Activated T-helper 2 cell treated with anti-CD3 and anti-CD28 coated beads, Interferon-gamma antibody, Interleukin-2, Interleukin-4, amounts not matched to agents 10 μg/mL and 5 μg/mL and 100 μg/mL, durations not matched to agents 14 hours and 24 hours and 36 hours (primary cell): ENCODE data around the gene HCRTR1. TPM values are rescaled to one million over a fixed set of nuclear protein-coding genes. Genes with fewer than 3 reads are reported as not detected.

ENCODE experiments used
- DNase-seq: peaks from one replicate; pipeline ENCODE4 v3.0.0; 2021; ENCODE audit warnings: low spot score
- H3K27ac Mint-ChIP-seq: one replicate; pipeline ENCODE4 v1.8.0; 2021; ENCODE audit warnings: mixed read lengths
- H3K27me3 Mint-ChIP-seq: one replicate; pipeline ENCODE4 v1.8.0; 2021; ENCODE audit warnings: low read depth, mixed read lengths
- H3K36me3 Mint-ChIP-seq: one replicate; pipeline ENCODE4 v1.8.0; 2021; ENCODE audit warnings: low read depth, mixed read lengths
- H3K4me1 Mint-ChIP-seq: one replicate; pipeline ENCODE4 v1.8.0; 2021; ENCODE audit warnings: low read depth, mixed read lengths
- H3K4me3 Mint-ChIP-seq: one replicate; pipeline ENCODE4 v1.8.0; 2021; ENCODE audit warnings: low read depth, mild to moderate bottlenecking, moderate library complexity, mixed read lengths
- H3K9me3 Mint-ChIP-seq: one replicate; pipeline ENCODE4 v1.8.0; 2021; ENCODE audit warnings: mixed read lengths
- intact Hi-C: fragments of 100-400 bp; cut with micrococcal nuclease; formaldehyde crosslinking; loops from one replicate; pipeline ENCODE4 v1.15.1; 2023
- total RNA-seq: library from RNA; stranded (reverse); gene quantifications from 2 replicates; pipeline ENCODE4 v1.2.3, GENCODE V29; 2022

Gene HCRTR1
- total RNA-seq, 1 donor from 2014 or later = not detected

GRCh38 chr1:31576201-31576669 lies 41.3 kb upstream of the HCRTR1 start, which contains the start of gene TINAGL1:
Gene TINAGL1, plus strand, starts transcription at chr1:31576515. Its CDS starts 634 bp downstream, at chr1:31577149.
- Mint-ChIP-seq H3K36me3 (no peaks in the 10 kb centered on the region), H3K27me3 (peaks cover 7% of the 10 kb centered on the region), H3K27ac (no peak within 1 kb of the TSS), H3K9me3 (no peaks in the 10 kb centered on the region), H3K4me3 (no peak within 1 kb of the TSS), H3K4me1 (peaks cover 4% of the 10 kb centered on the region)
- no peak for DNase-seq
- intact Hi-C loops = no loop called here

- peaks cover 7% of the 10 kb centered on the region for H3K27me3 Mint-ChIP-seq
- no peak overlapping the region for H3K4me3 Mint-ChIP-seq
- H3K9me3 Mint-ChIP-seq = no peaks in the 10 kb centered on the region
- peaks cover 4% of the 10 kb centered on the region for H3K4me1 Mint-ChIP-seq
- DNase-seq = no peak
- intact Hi-C loops = no loop called here
- H3K27ac Mint-ChIP-seq = no peak overlapping the region
- no peaks in the 10 kb centered on the region for H3K36me3 Mint-ChIP-seq
Observed at GRCh38 chr1:31576743-31577455, 40.6 kb upstream of the HCRTR1 start.

- no peaks in the 10 kb centered on the region for H3K9me3 Mint-ChIP-seq
- H3K4me1 Mint-ChIP-seq = peaks cover 4% of the 10 kb centered on the region
- H3K4me3 Mint-ChIP-seq = no peak overlapping the region
- DNase-seq = no peak
- no peaks in the 10 kb centered on the region for H3K36me3 Mint-ChIP-seq
- intact Hi-C loops = no loop called here
- no peak overlapping the region for H3K27ac Mint-ChIP-seq
- peaks cover 7% of the 10 kb centered on the region for H3K27me3 Mint-ChIP-seq
Observed at GRCh38 chr1:31577515-31578192, 39.8 kb upstream of the HCRTR1 start.

GRCh38 chr1:31579374-31579773 lies 38.1 kb upstream of the HCRTR1 start:
- intact Hi-C loops = no loop called here
- no peak overlapping the region for H3K4me3 Mint-ChIP-seq
- DNase-seq = no peak
- H3K4me1 Mint-ChIP-seq = peaks cover 2% of the 10 kb centered on the region
- H3K27ac Mint-ChIP-seq = no peak overlapping the region
- H3K27me3 Mint-ChIP-seq = peaks cover 5% of the 10 kb centered on the region
- no peaks in the 10 kb centered on the region for H3K36me3 Mint-ChIP-seq
- H3K9me3 Mint-ChIP-seq = no peaks in the 10 kb centered on the region

- Mint-ChIP-seq H3K9me3 (no peaks in the 10 kb centered on the region), H3K4me1 (peaks cover 2% of the 10 kb centered on the region), H3K36me3 (no peaks in the 10 kb centered on the region), H3K4me3 (no peak overlapping the region), H3K27me3 (peaks cover 5% of the 10 kb centered on the region), H3K27ac (no peak overlapping the region)
- intact Hi-C loops = no loop called here
- no peak for DNase-seq
Observed at GRCh38 chr1:31580513-31580870, 37.0 kb upstream of the HCRTR1 start.

GRCh38 chr1:31580891-31581603 lies 36.4 kb upstream of the HCRTR1 start:
- H3K27me3 Mint-ChIP-seq = peaks cover 5% of the 10 kb centered on the region
- no peaks in the 10 kb centered on the region for H3K9me3 Mint-ChIP-seq
- DNase-seq = no peak
- intact Hi-C loops = no loop called here
- H3K4me3 Mint-ChIP-seq = no peak overlapping the region
- peaks cover 2% of the 10 kb centered on the region for H3K4me1 Mint-ChIP-seq
- H3K27ac Mint-ChIP-seq = no peak overlapping the region
- H3K36me3 Mint-ChIP-seq = no peaks in the 10 kb centered on the region

- H3K4me1 Mint-ChIP-seq = no peaks in the 10 kb centered on the region
- no peaks in the 10 kb centered on the region for H3K36me3 Mint-ChIP-seq
- H3K9me3 Mint-ChIP-seq = no peaks in the 10 kb centered on the region
- no peak for DNase-seq
- H3K4me3 Mint-ChIP-seq = no peak overlapping the region
- peaks cover 2% of the 10 kb centered on the region for H3K27me3 Mint-ChIP-seq
- no peak overlapping the region for H3K27ac Mint-ChIP-seq
- intact Hi-C loops = no loop called here
Observed at GRCh38 chr1:31581821-31582810, 35.4 kb upstream of the HCRTR1 start.

GRCh38 chr1:31583082-31583994 lies 34.2 kb upstream of the HCRTR1 start:
- Mint-ChIP-seq H3K4me1 (no peaks in the 10 kb centered on the region), H3K27me3 (peaks cover 3% of the 10 kb centered on the region), H3K27ac (no peak overlapping the region), H3K9me3 (no peaks in the 10 kb centered on the region), H3K4me3 (no peak overlapping the region), H3K36me3 (no peaks in the 10 kb centered on the region)
- DNase-seq = no peak
- intact Hi-C loops = no loop called here

GRCh38 chr1:31583995-31584868 lies 33.3 kb upstream of the HCRTR1 start:
- Mint-ChIP-seq H3K27me3 (peaks cover 6% of the 10 kb centered on the region), H3K9me3 (no peaks in the 10 kb centered on the region), H3K4me1 (no peaks in the 10 kb centered on the region), H3K27ac (no peak overlapping the region), H3K36me3 (no peaks in the 10 kb centered on the region), H3K4me3 (no peak overlapping the region)
- DNase-seq = no peak
- intact Hi-C loops = no loop called here

- DNase-seq = no peak
- Mint-ChIP-seq H3K9me3 (no peaks in the 10 kb centered on the region), H3K27me3 (peaks cover 9% of the 10 kb centered on the region), H3K36me3 (no peaks in the 10 kb centered on the region), H3K4me1 (no peaks in the 10 kb centered on the region), H3K4me3 (no peak overlapping the region), H3K27ac (no peak overlapping the region)
- intact Hi-C loops = no loop called here
Observed at GRCh38 chr1:31584869-31585735, 32.4 kb upstream of the HCRTR1 start.
